ENCODE data around the gene TCAIM. TPM values are rescaled to one million over a fixed set of nuclear protein-coding genes. Genes with fewer than 3 reads are reported as not detected.

The TCAIM gene, protein sequence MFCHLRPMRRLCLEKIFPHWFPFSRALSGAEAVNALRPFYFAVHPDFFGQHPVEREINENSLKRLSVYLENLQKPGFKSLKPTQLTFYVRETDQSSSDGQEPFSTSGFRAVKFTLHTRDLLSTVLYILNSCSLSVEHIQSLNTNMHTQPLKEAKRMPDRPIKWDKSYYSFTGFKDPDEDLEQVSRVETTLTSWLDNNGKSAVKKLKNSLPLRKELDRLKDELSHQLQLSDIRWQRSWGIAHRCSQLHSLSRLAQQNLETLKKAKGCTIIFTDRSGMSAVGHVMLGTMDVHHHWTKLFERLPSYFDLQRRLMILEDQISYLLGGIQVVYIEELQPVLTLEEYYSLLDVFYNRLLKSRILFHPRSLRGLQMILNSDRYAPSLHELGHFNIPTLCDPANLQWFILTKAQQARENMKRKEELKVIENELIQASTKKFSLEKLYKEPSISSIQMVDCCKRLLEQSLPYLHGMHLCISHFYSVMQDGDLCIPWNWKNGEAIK
- total RNA-seq, result 21.3 TPM
- polyA plus RNA-seq (ENCODE audit: insufficient read depth in 1 of 8, insufficient read length in 8 of 8, low replicate concordance in 1 of 8), result 10 to 100 TPM; 17.4 to 23.9 (median 19.5) TPM
- long read RNA-seq, donor 1, partial matches to known transcripts, result 0 of 4 reads
- long read RNA-seq, donor 1, other reads (novel, unspliced or antisense), result 0 of 4 reads
- long read RNA-seq, donor 2, result 0 reads
- long read RNA-seq, donor 3, partial matches to known transcripts, result 0 of 4 reads
- long read RNA-seq, donor 3, other reads (novel, unspliced or antisense), result 0 of 4 reads
- long read RNA-seq, donor 4, partial matches to known transcripts, result 0 of 3 reads
- long read RNA-seq, donor 4, other reads (novel, unspliced or antisense), result 0 of 3 reads
- long read RNA-seq, donor 5, partial matches to known transcripts, result 0 of 11 reads
- long read RNA-seq, donor 5, other reads (novel, unspliced or antisense), result 0 of 11 reads
- long read RNA-seq, donor 6, partial matches to known transcripts, result 0 of 4 reads
- long read RNA-seq, donor 6, other reads (novel, unspliced or antisense), result 0 of 4 reads
- long read RNA-seq, donor 7, partial matches to known transcripts, result 5 of 6 reads
- long read RNA-seq, donor 7, other reads (novel, unspliced or antisense), result 0 of 6 reads
- long read RNA-seq, donor 8, partial matches to known transcripts, result 0 of 4 reads
- long read RNA-seq, donor 8, other reads (novel, unspliced or antisense), result 0 of 4 reads
- long read RNA-seq, donor 9, partial matches to known transcripts, result 0 of 4 reads
- long read RNA-seq, donor 9, other reads (novel, unspliced or antisense), result 0 of 4 reads
- long read RNA-seq, donor 10, partial matches to known transcripts, result 0 of 10 reads
- long read RNA-seq, donor 10, other reads (novel, unspliced or antisense), result 0 of 10 reads
- long read RNA-seq, donor 11, partial matches to known transcripts, result 0 of 5 reads
- long read RNA-seq, donor 11, other reads (novel, unspliced or antisense), result 0 of 5 reads

- peak within 1 kb of the TSS; percentile 98 for H3K27ac ChIP-seq (ENCODE audit: low read length)
- no peaks in the 10 kb centered on the region for H3K9me3 ChIP-seq (replicated peaks; ENCODE audit: control insufficient read depth, low read depth, low read length)
- peaks cover 2% of the 10 kb centered on the region for H3K27me3 ChIP-seq (ENCODE audit: control insufficient read depth, insufficient read depth, low read length)
- peak; percentile 99 for DNase-seq
- H3K36me3 ChIP-seq (ENCODE audit: control insufficient read depth, insufficient read depth, low read length), result no peaks in the 10 kb centered on the region
- peak within 1 kb of the TSS; percentile 81 for H3K4me3 ChIP-seq (ENCODE audit: low read length)
- under 1% methylated on average over 74 of the region's 77 CpGs for WGBS (ENCODE audit: insufficient coverage)
- H3K4me1 ChIP-seq (ENCODE audit: control insufficient read depth, insufficient read depth, low read length), result peaks cover 6% of the 10 kb centered on the region
Observed at GRCh38 chr3:44338010-44338827, at the start of gene TCAIM. Gene TCAIM, plus strand, starts transcription at chr3:44338766. Its CDS starts 16,017 bp downstream, at chr3:44354783.

GRCh38 chr3:44289882-44290462 lies 48.6 kb upstream of the TCAIM start:
- H3K36me3 ChIP-seq (ENCODE audit: control insufficient read depth, insufficient read depth, low read length), result no peaks in the 10 kb centered on the region
- H3K27me3 ChIP-seq (ENCODE audit: control insufficient read depth, insufficient read depth, low read length), result no peaks in the 10 kb centered on the region
- no peaks in the 10 kb centered on the region for H3K9me3 ChIP-seq (replicated peaks; ENCODE audit: control insufficient read depth, low read depth, low read length)
- 100% methylated on average over 1 of the region's 3 CpGs for WGBS (ENCODE audit: insufficient coverage)
- H3K4me1 ChIP-seq (ENCODE audit: control insufficient read depth, insufficient read depth, low read length), result no peaks in the 10 kb centered on the region
- DNase-seq, result no peak
- H3K4me3 ChIP-seq (ENCODE audit: low read length), result no peak overlapping the region
- H3K27ac ChIP-seq (ENCODE audit: low read length), result no peak overlapping the region

DNA sequence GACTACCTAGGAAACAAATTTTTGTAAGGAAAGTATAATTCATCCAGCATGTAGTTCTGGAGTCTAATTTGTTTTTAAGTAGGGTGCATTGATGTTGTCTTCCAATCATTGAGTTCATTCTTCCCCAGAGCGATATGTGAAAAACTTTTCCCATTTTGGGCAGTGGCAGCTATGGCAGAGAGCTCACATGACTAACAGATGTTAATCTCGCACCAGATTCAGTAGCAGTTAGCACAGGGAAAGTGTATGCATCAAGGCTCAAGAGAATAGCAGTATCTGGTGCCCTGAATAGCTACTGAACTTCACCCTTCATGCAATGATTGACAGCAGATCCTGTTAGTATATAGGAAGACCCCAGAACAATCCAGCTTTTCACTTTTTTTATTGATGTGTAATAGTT lies 46.3 kb upstream of the TCAIM start:
- Histone ChIP-seq H3K9me3 (replicated peaks; ENCODE audit: control insufficient read depth, low read depth, low read length) (no peaks in the 10 kb centered on the region), H3K36me3 (ENCODE audit: control insufficient read depth, insufficient read depth, low read length) (no peaks in the 10 kb centered on the region), H3K27ac (ENCODE audit: low read length) (no peak overlapping the region), H3K27me3 (ENCODE audit: control insufficient read depth, insufficient read depth, low read length) (no peaks in the 10 kb centered on the region), H3K4me3 (ENCODE audit: low read length) (no peak overlapping the region), H3K4me1 (ENCODE audit: control insufficient read depth, insufficient read depth, low read length) (no peaks in the 10 kb centered on the region)
- WGBS (ENCODE audit: insufficient coverage), result 90% methylated on average over 2 of the region's 2 CpGs
- no peak for DNase-seq

DNA sequence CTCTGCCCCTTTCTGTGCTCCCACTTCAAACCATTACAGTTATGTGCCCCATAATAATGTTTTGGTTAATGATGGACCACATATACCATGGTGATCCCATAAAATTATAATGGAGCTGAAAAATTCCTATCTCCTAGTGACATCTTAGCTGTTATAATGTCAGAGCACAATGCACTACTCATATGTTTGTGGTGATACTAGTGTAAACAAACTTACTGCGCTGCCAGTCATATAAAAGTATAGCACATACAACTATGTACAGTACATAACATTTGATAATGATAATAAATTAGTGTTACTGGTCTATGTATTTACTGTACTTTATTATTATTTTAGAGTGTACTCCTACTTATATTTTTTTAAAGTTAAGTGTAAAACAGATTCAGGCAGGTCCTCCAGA lies 45.6 kb upstream of the TCAIM start:
- Histone ChIP-seq H3K36me3 (ENCODE audit: control insufficient read depth, insufficient read depth, low read length) (no peaks in the 10 kb centered on the region), H3K27me3 (ENCODE audit: control insufficient read depth, insufficient read depth, low read length) (no peaks in the 10 kb centered on the region), H3K9me3 (replicated peaks; ENCODE audit: control insufficient read depth, low read depth, low read length) (no peaks in the 10 kb centered on the region), H3K4me1 (ENCODE audit: control insufficient read depth, insufficient read depth, low read length) (no peaks in the 10 kb centered on the region), H3K4me3 (ENCODE audit: low read length) (no peak overlapping the region), H3K27ac (ENCODE audit: low read length) (no peak overlapping the region)
- no peak for DNase-seq
- WGBS (ENCODE audit: insufficient coverage), result no CpG with 5 or more reads among the region's 1 CpG

- Histone ChIP-seq H3K4me3 (ENCODE audit: low read length) (no peak overlapping the region), H3K36me3 (ENCODE audit: control insufficient read depth, insufficient read depth, low read length) (no peaks in the 10 kb centered on the region), H3K27ac (ENCODE audit: low read length) (no peak overlapping the region), H3K4me1 (ENCODE audit: control insufficient read depth, insufficient read depth, low read length) (no peaks in the 10 kb centered on the region), H3K9me3 (replicated peaks; ENCODE audit: control insufficient read depth, low read depth, low read length) (no peaks in the 10 kb centered on the region), H3K27me3 (ENCODE audit: control insufficient read depth, insufficient read depth, low read length) (no peaks in the 10 kb centered on the region)
- DNase-seq, result no peak
Observed at GRCh38 chr3:44297255-44297654, 41.3 kb upstream of the TCAIM start.

DNA sequence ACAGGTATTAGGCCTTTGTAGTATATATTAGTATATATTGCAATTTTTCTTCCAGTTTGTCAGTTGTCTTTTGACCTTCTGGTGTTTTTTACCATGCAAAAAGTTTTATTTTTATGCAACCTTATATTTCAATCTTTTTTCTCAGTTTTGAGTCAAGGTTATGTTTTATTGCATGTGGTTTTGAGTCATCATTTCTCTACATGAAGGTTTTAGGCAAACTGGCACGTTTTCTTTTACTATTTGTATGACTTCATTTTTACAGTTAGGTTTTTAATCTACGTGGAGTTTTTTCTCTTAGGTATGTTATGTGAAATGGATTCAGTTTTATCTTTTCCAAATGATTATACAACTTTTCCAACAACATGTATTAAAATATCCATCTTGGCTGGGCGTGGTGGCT lies 36.8 kb upstream of the TCAIM start:
- no peak for DNase-seq
- H3K4me3 ChIP-seq (ENCODE audit: low read length), result no peak overlapping the region
- WGBS (ENCODE audit: insufficient coverage), result no CpG with 5 or more reads among the region's 3 CpGs
- H3K36me3 ChIP-seq (ENCODE audit: control insufficient read depth, insufficient read depth, low read length), result no peaks in the 10 kb centered on the region
- no peaks in the 10 kb centered on the region for H3K27me3 ChIP-seq (ENCODE audit: control insufficient read depth, insufficient read depth, low read length)
- H3K9me3 ChIP-seq (replicated peaks; ENCODE audit: control insufficient read depth, low read depth, low read length), result no peaks in the 10 kb centered on the region
- H3K4me1 ChIP-seq (ENCODE audit: control insufficient read depth, insufficient read depth, low read length), result no peaks in the 10 kb centered on the region
- no peak overlapping the region for H3K27ac ChIP-seq (ENCODE audit: low read length)

- no peaks in the 10 kb centered on the region for H3K4me1 ChIP-seq (ENCODE audit: control insufficient read depth, insufficient read depth, low read length)
- DNase-seq, result no peak
- no peaks in the 10 kb centered on the region for H3K36me3 ChIP-seq (ENCODE audit: control insufficient read depth, insufficient read depth, low read length)
- no peak overlapping the region for H3K27ac ChIP-seq (ENCODE audit: low read length)
- H3K9me3 ChIP-seq (replicated peaks; ENCODE audit: control insufficient read depth, low read depth, low read length), result no peaks in the 10 kb centered on the region
- no peak overlapping the region for H3K4me3 ChIP-seq (ENCODE audit: low read length)
- H3K27me3 ChIP-seq (ENCODE audit: control insufficient read depth, insufficient read depth, low read length), result no peaks in the 10 kb centered on the region
Observed at GRCh38 chr3:44309500-44309899, 29.1 kb upstream of the TCAIM start.

DNA sequence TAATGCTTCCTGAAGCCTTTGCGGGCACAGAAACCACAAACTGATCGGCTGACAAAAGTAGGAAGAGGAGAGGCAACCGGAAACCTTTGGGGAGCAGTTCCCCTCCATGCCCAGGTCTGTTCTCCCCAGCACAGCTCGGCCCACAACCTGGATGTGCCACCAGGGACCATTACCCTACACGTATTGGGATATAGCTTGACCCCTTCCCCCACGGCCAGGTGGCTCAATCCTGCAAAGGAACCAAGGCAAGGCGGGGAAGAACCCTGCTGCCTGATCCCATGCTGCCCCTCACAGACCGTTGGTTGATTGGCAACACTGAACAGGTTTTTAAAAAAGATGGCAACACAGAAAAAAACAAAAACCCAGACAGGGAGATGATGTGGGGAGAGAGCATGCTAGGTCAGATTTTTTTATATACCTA lies 19.7 kb upstream of the TCAIM start:
- Histone ChIP-seq H3K9me3 (replicated peaks; ENCODE audit: control insufficient read depth, low read depth, low read length) (no peaks in the 10 kb centered on the region), H3K27ac (ENCODE audit: low read length) (no peak overlapping the region), H3K27me3 (ENCODE audit: control insufficient read depth, insufficient read depth, low read length) (peaks cover 3% of the 10 kb centered on the region), H3K4me3 (ENCODE audit: low read length) (no peak overlapping the region), H3K4me1 (ENCODE audit: control insufficient read depth, insufficient read depth, low read length) (no peaks in the 10 kb centered on the region), H3K36me3 (ENCODE audit: control insufficient read depth, insufficient read depth, low read length) (no peaks in the 10 kb centered on the region)
- no peak for DNase-seq
- 18% methylated on average over 3 of the region's 8 CpGs for WGBS (ENCODE audit: insufficient coverage)

- no peak for DNase-seq
- peaks cover 3% of the 10 kb centered on the region for H3K27me3 ChIP-seq (ENCODE audit: control insufficient read depth, insufficient read depth, low read length)
- no peak overlapping the region for H3K4me3 ChIP-seq (ENCODE audit: low read length)
- no peak overlapping the region for H3K27ac ChIP-seq (ENCODE audit: low read length)
- no peaks in the 10 kb centered on the region for H3K4me1 ChIP-seq (ENCODE audit: control insufficient read depth, insufficient read depth, low read length)
- no peaks in the 10 kb centered on the region for H3K9me3 ChIP-seq (replicated peaks; ENCODE audit: control insufficient read depth, low read depth, low read length)
- 60% methylated on average over 1 of the region's 3 CpGs for WGBS (ENCODE audit: insufficient coverage)
- no peaks in the 10 kb centered on the region for H3K36me3 ChIP-seq (ENCODE audit: control insufficient read depth, insufficient read depth, low read length)
Observed at GRCh38 chr3:44321335-44321734, 17.2 kb upstream of the TCAIM start.
